HepG2 (cell line): ENCODE data around the gene MAVS. TPM values are rescaled to one million over a fixed set of nuclear protein-coding genes. Genes with fewer than 3 reads are reported as not detected.

Experiments used
- ARNT ChIP-seq: fragments of 450-650 bp; IDR thresholded peaks from 2 replicates; pipeline ENCODE4 v1.6.1; 2017
- ATF1 ChIP-seq: IDR thresholded peaks from 2 replicates; pipeline ENCODE4 v1.6.1; 2016; ENCODE audit warnings: mild to moderate bottlenecking, control low read depth
- BORCS8-MEF2B ChIP-seq: sonication (generic); formaldehyde crosslinking; IDR thresholded peaks from 2 replicates; pipeline ENCODE4 v1.8.0; 2022; ENCODE audit warnings: mild to moderate bottlenecking, missing genetic modification reagents
- CHCHD3 ChIP-seq: sonication (generic); formaldehyde crosslinking; IDR thresholded peaks from 2 replicates; pipeline ENCODE4 v1.8.0; 2022; ENCODE audit warnings: mild to moderate bottlenecking, missing genetic modification reagents, moderate library complexity
- HNRNPUL1 ChIP-seq: fragments of 200-400 bp; formaldehyde crosslinking; IDR thresholded peaks from 2 replicates; pipeline ENCODE4 v1.6.1; 2017; ENCODE audit warnings: low read depth, mild to moderate bottlenecking, low read length, moderate library complexity
- MAFF ChIP-seq: IDR thresholded peaks from 2 replicates; pipeline ENCODE4 v1.6.1; 2011; ENCODE audit warnings: low read depth, low read length, improper control_type of control experiment
- MEIS2 ChIP-seq: sonication (generic); formaldehyde crosslinking; IDR thresholded peaks from 2 replicates; pipeline ENCODE4 v1.9.0; 2021; ENCODE audit warnings: mild to moderate bottlenecking, missing genetic modification reagents
- NCOA2 ChIP-seq: sonication (generic); formaldehyde crosslinking; IDR thresholded peaks from 2 replicates; pipeline ENCODE4 v1.8.0; 2022; ENCODE audit warnings: inconsistent platforms
- RFXANK ChIP-seq: IDR thresholded peaks from 2 replicates; pipeline ENCODE4 v1.6.1; 2016
- RORA ChIP-seq: sonication (generic); formaldehyde crosslinking; IDR thresholded peaks from 2 replicates; pipeline ENCODE4 v1.5.0; 2020; ENCODE audit warnings: mild to moderate bottlenecking, missing genetic modification reagents, moderate library complexity
- SIN3A ChIP-seq: IDR thresholded peaks from 2 replicates; pipeline ENCODE4 v1.6.1; 2011; ENCODE audit warnings: low read depth, mild to moderate bottlenecking, control low read depth, low read length, borderline replicate concordance
- SIX4 ChIP-seq: sonication (generic); formaldehyde crosslinking; IDR thresholded peaks from 2 replicates; pipeline ENCODE4 v1.4.0; 2020; ENCODE audit warnings: missing genetic modification reagents
- SMAD3 ChIP-seq: sonication (generic); formaldehyde crosslinking; IDR thresholded peaks from 2 replicates; pipeline ENCODE4 v1.4.0; 2020; ENCODE audit warnings: missing genetic modification reagents
- SRF ChIP-seq: IDR thresholded peaks from 2 replicates; pipeline ENCODE4 v1.6.1; 2011; ENCODE audit warnings: mild to moderate bottlenecking, low read depth, low read length, moderate library complexity
- THRA ChIP-seq: sonication (generic); formaldehyde crosslinking; IDR thresholded peaks from 2 replicates; pipeline ENCODE4 v1.4.0; 2020; ENCODE audit warnings: missing genetic modification reagents, borderline replicate concordance
- ZNF160 ChIP-seq: sonication (generic); formaldehyde crosslinking; IDR thresholded peaks from 2 replicates; pipeline ENCODE4 v1.8.0; 2022; ENCODE audit warnings: mild to moderate bottlenecking, inconsistent platforms, missing genetic modification reagents
- ZNF24 ChIP-seq: fragments of 450-650 bp; IDR thresholded peaks from 2 replicates; pipeline ENCODE4 v1.6.1; 2017; ENCODE audit warnings: antibody characterized with exemption, mild to moderate bottlenecking
- ZNF530 ChIP-seq: sonication (generic); formaldehyde crosslinking; IDR thresholded peaks from 2 replicates; pipeline ENCODE4 v1.5.0; 2020; ENCODE audit warnings: low read depth, mild to moderate bottlenecking, missing genetic modification reagents
- ZNF660 ChIP-seq: sonication (generic); formaldehyde crosslinking; IDR thresholded peaks from 2 replicates; pipeline ENCODE4 v1.5.1; 2020; ENCODE audit warnings: mild to moderate bottlenecking, low read depth, missing genetic modification reagents, borderline replicate concordance
- ZNF792 ChIP-seq: IDR thresholded peaks from 2 replicates; pipeline ENCODE4 v1.6.1; 2016
- ZSCAN9 ChIP-seq: IDR thresholded peaks from 2 replicates; pipeline ENCODE4 v1.6.1; 2016; ENCODE audit warnings: borderline replicate concordance
- polyA plus RNA-seq, 8 experiments: library from polyadenylated mRNA; depleted of rRNA in 3 of 8; stranded (reverse) in 7 of 8; unstranded in 1 of 8; fragments of >200 nt; fragmentation: Illumina TruSeq in 4 of 8; extraction: Trizol in 4 of 8; gene quantifications; 2 replicates each; pipeline versions ENCODE4 v1.2.1 to v1.2.3, GENCODE V29; 2011 to 2016; ENCODE audit warnings: low read depth in 4 of 8, missing spikeins in 1 of 8, mixed read lengths in 1 of 8; ENCODE audit not compliant: insufficient read depth in 1 of 8
- total RNA-seq, 5 experiments: library from RNA; depleted of rRNA; stranded (reverse); fragments of >200 nt; fragmentation: Illumina TruSeq; extraction: Trizol; gene quantifications; 2 replicates each; pipeline ENCODE4 v1.2.3, GENCODE V29; 2016; ENCODE audit warnings: low read depth in 1 of 5
- TF ChIP-seq, protein P1 (sequence below): sonication (generic); formaldehyde crosslinking; conservative IDR thresholded peaks from 2 replicates; pipeline ENCODE4 v1.4.0; 2020; ENCODE audit warnings: missing genetic modification reagents
- TF ChIP-seq, protein P2 (sequence below): IDR thresholded peaks from 2 replicates; pipeline ENCODE4 v1.6.1; 2016; ENCODE audit warnings: missing biosample characterization, missing genetic modification reagents, low read depth
- TF ChIP-seq, protein P3 (sequence below): sonication (generic); formaldehyde crosslinking; IDR thresholded peaks from 2 replicates; pipeline ENCODE4 v1.5.0; 2020; ENCODE audit warnings: mild to moderate bottlenecking, missing genetic modification reagents
- TF ChIP-seq, protein P4 (sequence below): sonication (generic); formaldehyde crosslinking; IDR thresholded peaks from 2 replicates; pipeline ENCODE4 v1.8.0; 2022; ENCODE audit warnings: missing genetic modification reagents, low read depth, mild to moderate bottlenecking, borderline replicate concordance

The MAVS gene
- total and polyA plus RNA-seq, 2 of the 13 experiments (the other 11 are each of a cell fraction or from before 2014, with no cell fraction given): 27.3 to 36.6 TPM

DNA sequence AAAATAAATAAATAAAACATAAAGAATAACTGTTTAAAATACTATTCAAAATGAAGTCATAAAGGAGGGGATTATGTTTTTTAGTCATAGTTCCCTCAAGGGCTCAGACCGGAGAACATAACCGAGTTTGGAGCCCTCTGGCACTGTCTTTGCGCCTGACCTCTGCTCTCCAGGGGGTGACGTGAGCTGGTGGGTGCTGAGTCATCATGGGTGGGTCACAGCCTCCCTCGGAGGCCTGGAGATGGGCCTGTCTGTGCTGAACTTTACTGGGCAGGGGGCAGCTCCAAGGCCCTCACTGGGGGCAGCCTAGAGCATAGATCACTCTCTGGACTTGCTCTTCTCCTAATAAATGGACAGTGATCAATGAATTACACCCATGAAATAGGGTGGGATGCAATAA is 3.1 kb upstream of the MAVS start (continued):
- TF ChIP-seq, protein P1, sequence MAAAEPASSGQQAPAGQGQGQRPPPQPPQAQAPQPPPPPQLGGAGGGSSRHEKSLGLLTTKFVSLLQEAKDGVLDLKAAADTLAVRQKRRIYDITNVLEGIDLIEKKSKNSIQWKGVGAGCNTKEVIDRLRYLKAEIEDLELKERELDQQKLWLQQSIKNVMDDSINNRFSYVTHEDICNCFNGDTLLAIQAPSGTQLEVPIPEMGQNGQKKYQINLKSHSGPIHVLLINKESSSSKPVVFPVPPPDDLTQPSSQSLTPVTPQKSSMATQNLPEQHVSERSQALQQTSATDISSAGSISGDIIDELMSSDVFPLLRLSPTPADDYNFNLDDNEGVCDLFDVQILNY: no peak
- TF ChIP-seq ARNT (no peak), ZNF792 (CRISPR knock-in tag) (no peak), SIX4 (CRISPR knock-in tag) (no peak), ZSCAN9 (no peak), THRA (CRISPR knock-in tag) (no peak), SIN3A (no peak), SRF (no peak), ATF1 (CRISPR knock-in tag) (no peak), RORA (CRISPR knock-in tag) (no peak), ZNF160 (no peak), SMAD3 (CRISPR knock-in tag) (no peak), MEIS2 (CRISPR knock-in tag) (no peak), ZNF24 (no peak), NCOA2 (CRISPR knock-in tag) (no peak), ZNF660 (CRISPR knock-in tag) (no peak), HNRNPUL1 (no peak), CHCHD3 (CRISPR knock-in tag) (no peak), ZNF530 (CRISPR knock-in tag) (no peak), RFXANK (no peak), MAFF (peak; percentile 84), BORCS8-MEF2B (CRISPR knock-in tag) (no peak)
- TF ChIP-seq, protein P2, sequence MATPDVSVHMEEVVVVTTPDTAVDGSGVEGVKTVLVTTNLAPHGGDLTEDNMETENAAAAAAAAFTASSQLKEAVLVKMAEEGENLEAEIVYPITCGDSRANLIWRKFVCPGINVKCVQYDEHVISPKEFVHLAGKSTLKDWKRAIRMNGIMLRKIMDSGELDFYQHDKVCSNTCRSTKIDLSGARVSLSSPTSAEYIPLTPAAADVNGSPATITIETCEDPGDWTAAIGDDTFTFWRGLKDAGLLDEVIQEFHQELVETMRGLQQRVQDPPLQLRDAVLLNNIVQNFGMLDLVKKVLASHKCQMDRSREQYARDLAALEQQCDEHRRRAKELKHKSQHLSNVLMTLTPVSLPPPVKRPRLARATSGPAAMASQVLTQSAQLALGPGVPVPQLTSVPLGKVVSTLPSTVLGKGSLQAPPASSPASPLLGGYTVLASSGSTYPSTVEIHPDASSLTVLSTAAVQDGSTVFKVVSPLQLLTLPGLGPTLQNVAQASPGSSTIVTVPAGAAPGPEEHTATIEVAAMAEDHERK (CRISPR knock-in tag): no peak
- TF ChIP-seq, protein P3, sequence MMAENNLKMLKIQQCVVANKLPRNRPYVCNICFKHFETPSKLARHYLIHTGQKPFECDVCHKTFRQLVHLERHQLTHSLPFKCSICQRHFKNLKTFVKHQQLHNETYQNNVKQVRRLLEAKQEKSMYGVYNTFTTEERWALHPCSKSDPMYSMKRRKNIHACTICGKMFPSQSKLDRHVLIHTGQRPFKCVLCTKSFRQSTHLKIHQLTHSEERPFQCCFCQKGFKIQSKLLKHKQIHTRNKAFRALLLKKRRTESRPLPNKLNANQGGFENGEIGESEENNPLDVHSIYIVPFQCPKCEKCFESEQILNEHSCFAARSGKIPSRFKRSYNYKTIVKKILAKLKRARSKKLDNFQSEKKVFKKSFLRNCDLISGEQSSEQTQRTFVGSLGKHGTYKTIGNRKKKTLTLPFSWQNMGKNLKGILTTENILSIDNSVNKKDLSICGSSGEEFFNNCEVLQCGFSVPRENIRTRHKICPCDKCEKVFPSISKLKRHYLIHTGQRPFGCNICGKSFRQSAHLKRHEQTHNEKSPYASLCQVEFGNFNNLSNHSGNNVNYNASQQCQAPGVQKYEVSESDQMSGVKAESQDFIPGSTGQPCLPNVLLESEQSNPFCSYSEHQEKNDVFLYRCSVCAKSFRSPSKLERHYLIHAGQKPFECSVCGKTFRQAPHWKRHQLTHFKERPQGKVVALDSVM: peak; percentile 91
- TF ChIP-seq, protein P4, sequence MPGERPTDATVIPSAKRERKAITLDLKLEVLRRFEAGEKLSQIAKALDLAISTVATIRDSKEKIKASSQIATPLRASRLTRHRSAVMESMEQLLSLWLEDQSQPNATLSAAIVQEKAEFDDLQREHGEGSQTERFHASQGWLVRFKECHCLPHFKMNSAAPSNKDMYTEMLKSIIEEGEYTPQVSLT (CRISPR knock-in tag): no peak
